ENCODE data around the gene NOP16.

The NOP16 gene

DNA sequence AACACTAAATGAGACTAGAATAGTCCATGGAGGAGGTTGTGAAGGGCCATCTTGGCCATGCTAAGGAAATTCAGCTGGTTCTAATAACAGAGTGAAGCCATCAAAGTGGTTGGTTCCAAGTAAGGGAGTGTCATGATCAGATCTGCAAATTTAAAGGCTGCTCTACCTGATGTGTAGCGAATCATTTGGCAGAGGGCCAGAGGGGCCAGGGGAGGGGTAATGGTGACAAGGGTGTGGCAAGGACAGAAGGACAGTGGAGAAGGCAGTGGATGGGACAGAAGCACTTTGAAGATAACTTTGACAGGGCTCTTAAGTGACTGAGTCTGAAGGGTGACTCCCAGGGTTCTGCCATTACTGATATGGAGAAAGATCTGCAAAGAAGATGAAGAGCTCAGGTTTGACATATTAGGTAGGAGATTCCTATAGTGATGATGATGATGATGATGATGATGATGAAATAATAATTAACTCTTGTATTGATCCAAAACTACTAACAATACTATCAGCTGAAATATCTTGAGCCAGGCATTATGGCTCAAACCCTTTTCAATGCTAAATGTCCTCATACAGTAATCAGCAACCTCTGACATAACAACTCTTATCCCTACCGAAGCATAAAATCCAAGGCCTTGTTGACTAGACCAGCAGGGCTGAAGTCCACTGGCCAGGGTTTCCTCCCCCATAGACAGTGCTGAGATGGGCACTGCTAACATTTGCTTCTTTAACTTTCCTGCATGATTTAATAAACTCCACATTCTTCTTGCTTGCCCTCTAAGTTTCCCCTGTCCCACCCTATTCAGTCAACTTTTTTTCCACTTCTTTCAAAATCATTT lies 46.9 kb downstream of the NOP16 start:
- WGBS (ENCODE audit: insufficient coverage, insufficient read length) = no CpG with 5 or more reads among the region's 2 CpGs
- no peak for DNase-seq (ENCODE audit: low read depth, low spot score)
- H3K9me3 ChIP-seq (ENCODE audit: control insufficient read depth, insufficient read depth, low read length) = no peaks in the 10 kb centered on the region
- no peak overlapping the region for H3K4me3 ChIP-seq (ENCODE audit: low read length)
- peaks cover 6% of the 10 kb centered on the region; the same call in 1 of the 2 replicates for H3K36me3 ChIP-seq (ENCODE audit: control insufficient read depth, insufficient read depth, low read length)
- H3K4me1 ChIP-seq (ENCODE audit: control insufficient read depth, insufficient read depth, low read length) = no peaks in the 10 kb centered on the region
- H3K27me3 ChIP-seq (ENCODE audit: control insufficient read depth, insufficient read depth, low read length) = no peaks in the 10 kb centered on the region
- H3K27ac ChIP-seq (ENCODE audit: low read length) = no peak overlapping the region

DNA sequence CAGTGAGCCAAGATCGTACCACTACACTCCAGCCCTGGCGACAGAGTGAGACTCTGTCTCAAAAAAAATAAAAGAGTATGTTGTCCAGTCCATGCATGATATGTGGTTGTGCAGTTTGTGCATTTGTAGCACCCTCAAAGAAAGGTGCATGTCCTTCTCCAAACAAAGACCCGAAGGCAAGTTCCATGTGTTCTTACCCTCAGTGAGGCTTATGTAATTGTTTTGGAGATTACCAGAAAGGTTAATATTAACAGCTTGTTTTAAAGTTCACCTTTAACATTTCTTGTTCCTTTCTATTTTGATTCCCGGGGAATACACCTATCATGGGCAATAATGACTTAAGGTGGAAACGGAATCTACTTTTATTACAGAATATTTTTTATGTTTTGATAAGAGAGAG lies 49.1 kb downstream of the NOP16 start:
- H3K27ac ChIP-seq (ENCODE audit: low read length) = no peak overlapping the region
- H3K4me3 ChIP-seq (ENCODE audit: low read length) = no peak overlapping the region
- no peaks in the 10 kb centered on the region for H3K4me1 ChIP-seq (ENCODE audit: control insufficient read depth, insufficient read depth, low read length)
- no peaks in the 10 kb centered on the region for H3K27me3 ChIP-seq (ENCODE audit: control insufficient read depth, insufficient read depth, low read length)
- H3K36me3 ChIP-seq (ENCODE audit: control insufficient read depth, insufficient read depth, low read length) = peaks cover 3% of the 10 kb centered on the region; the same call in 1 of the 2 replicates
- WGBS (ENCODE audit: insufficient coverage, insufficient read length) = no CpG with 5 or more reads among the region's 5 CpGs
- DNase-seq (ENCODE audit: low read depth, low spot score) = no peak
- H3K9me3 ChIP-seq (ENCODE audit: control insufficient read depth, insufficient read depth, low read length) = no peaks in the 10 kb centered on the region

DNA sequence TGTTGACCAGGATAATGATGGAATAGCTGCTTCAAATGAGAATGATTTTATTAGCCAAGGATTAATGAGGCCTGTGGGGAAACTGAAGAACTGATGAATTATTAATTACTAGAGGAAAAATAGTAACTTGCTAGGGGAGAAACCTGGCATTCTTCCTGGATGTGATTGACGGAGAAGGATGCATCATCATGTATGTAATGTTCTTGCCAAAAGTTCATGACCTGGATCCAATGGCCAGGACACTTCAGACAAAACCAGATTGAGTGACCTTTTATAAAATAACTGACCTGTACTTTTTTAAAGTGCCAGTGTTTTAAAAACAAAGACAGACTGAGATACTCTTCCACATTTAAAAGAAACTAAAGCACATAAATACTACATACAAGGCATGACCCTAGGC lies 50.5 kb downstream of the NOP16 start:
- WGBS (ENCODE audit: insufficient coverage, insufficient read length) = no CpG with 5 or more reads among the region's 1 CpG
- no peaks in the 10 kb centered on the region for H3K4me1 ChIP-seq (ENCODE audit: control insufficient read depth, insufficient read depth, low read length)
- DNase-seq (ENCODE audit: low read depth, low spot score) = no peak
- no peak overlapping the region for H3K4me3 ChIP-seq (ENCODE audit: low read length)
- peaks cover 3% of the 10 kb centered on the region; the same call in 1 of the 2 replicates for H3K36me3 ChIP-seq (ENCODE audit: control insufficient read depth, insufficient read depth, low read length)
- no peaks in the 10 kb centered on the region for H3K9me3 ChIP-seq (ENCODE audit: control insufficient read depth, insufficient read depth, low read length)
- no peak overlapping the region for H3K27ac ChIP-seq (ENCODE audit: low read length)
- H3K27me3 ChIP-seq (ENCODE audit: control insufficient read depth, insufficient read depth, low read length) = no peaks in the 10 kb centered on the region

DNA sequence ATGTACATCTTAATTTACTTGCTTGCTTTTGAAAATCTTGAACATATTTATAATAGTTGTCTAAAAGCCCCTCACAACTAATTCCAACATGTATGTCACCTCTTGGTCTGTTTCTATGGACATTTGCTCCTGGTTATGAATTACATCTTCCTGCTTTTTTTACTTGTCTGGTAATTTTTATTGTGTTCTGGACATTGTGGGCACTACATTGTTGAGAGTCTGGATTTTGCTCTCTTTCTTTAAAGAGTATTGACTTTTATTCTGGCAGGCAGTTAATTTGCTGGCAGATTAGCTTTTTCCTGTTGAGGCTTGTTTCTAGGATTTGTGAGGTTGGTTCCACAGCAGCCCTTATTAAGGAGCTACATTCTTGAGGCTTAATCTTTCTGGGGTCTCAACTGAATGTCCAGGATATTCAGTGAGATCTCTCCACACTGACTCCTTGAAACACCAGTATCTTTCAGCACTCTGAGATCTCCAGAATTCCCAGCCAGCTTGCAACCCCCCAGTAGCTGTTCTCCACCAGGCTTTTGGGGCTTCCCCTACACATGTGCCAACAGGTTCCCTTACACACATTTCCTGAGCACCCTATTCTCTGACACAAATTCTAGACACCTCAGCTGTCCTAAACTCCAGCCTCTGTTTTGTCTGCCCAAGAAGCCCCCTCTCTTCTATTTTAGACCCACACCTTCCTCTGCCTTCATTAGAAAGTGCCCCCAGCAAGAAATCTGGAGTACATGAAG lies 54.2 kb downstream of the NOP16 start:
- Histone ChIP-seq H3K36me3 (ENCODE audit: control insufficient read depth, insufficient read depth, low read length) (no peaks in the 10 kb centered on the region), H3K27me3 (ENCODE audit: control insufficient read depth, insufficient read depth, low read length) (no peaks in the 10 kb centered on the region), H3K9me3 (ENCODE audit: control insufficient read depth, insufficient read depth, low read length) (no peaks in the 10 kb centered on the region), H3K27ac (ENCODE audit: low read length) (no peak overlapping the region), H3K4me3 (ENCODE audit: low read length) (no peak overlapping the region), H3K4me1 (ENCODE audit: control insufficient read depth, insufficient read depth, low read length) (no peaks in the 10 kb centered on the region)
- DNase-seq (ENCODE audit: low read depth, low spot score) = no peak
